OCI-LY7 (cell line): ENCODE results near the gene ASCC2. TPM values are rescaled to one million over a fixed set of nuclear protein-coding genes. Genes with fewer than 3 reads are reported as not detected.

ENCODE experiments used
- BruUV-seq: library from RNA; stranded (reverse); fragments of 400-500 nt; replicated peaks from 2 replicates; lab custom pipeline; 2021; lab: Mats Ljungman, UMichigan
- CTCF ChIA-PET: fragments of 300-600 bp; sonication (Branson Sonifier 250); formaldehyde crosslinking; loops from one replicate; lab custom pipeline; 2022; ENCODE audit warnings: antibody characterized with exemption; ENCODE audit not compliant: unreplicated experiment; lab: Charles Lee
- POLR2A ChIA-PET: fragments of 300-600 bp; sonication (Branson Sonifier 250); formaldehyde crosslinking; loops from one replicate; lab custom pipeline; 2022; ENCODE audit warnings: antibody characterized with exemption; lab: Charles Lee
- DNase-seq: peaks from one replicate; pipeline ENCODE4 v3.0.0-alpha.2; 2015; ENCODE audit warnings: low spot score
- H2AFZ ChIP-seq: fragments of 200-600 bp; sonication (generic), shearing (Covaris generic); 2 replicates; pipeline ENCODE4 v1.6.1; 2014; ENCODE audit warnings: mild to moderate bottlenecking, antibody characterized with exemption, low read length, moderate library complexity
- H3K27ac ChIP-seq: fragments of 200-600 bp; sonication (generic); 2 replicates; pipeline ENCODE4 v1.5.1; 2014; ENCODE audit warnings: mixed run types, low read depth, mild to moderate bottlenecking, moderate library complexity, low read length, inconsistent platforms; ENCODE audit not compliant: poor library complexity, severe bottlenecking
- H3K36me3 ChIP-seq: fragments of 200-600 bp; sonication (generic); 2 replicates; pipeline ENCODE4 v1.6.1; 2014; ENCODE audit warnings: mild to moderate bottlenecking, antibody characterized with exemption, low read length, moderate library complexity, mixed read lengths; ENCODE audit not compliant: insufficient read depth
- H3K4me1 ChIP-seq: fragments of 200-600 bp; sonication (generic); 2 replicates; pipeline ENCODE4 v1.5.1; 2014; ENCODE audit warnings: mild to moderate bottlenecking, low read length; ENCODE audit not compliant: insufficient read depth, poor library complexity, severe bottlenecking
- H3K4me2 ChIP-seq: fragments of 200-600 bp; sonication (generic); 2 replicates; pipeline ENCODE4 v1.6.1; 2014; ENCODE audit warnings: mild to moderate bottlenecking, low read length
- H3K4me3 ChIP-seq: fragments of 200-600 bp; sonication (generic); 2 replicates; pipeline ENCODE4 v1.5.1; 2014; ENCODE audit warnings: mild to moderate bottlenecking, low read depth, low read length; ENCODE audit not compliant: poor library complexity, severe bottlenecking
- H3K79me2 ChIP-seq: fragments of 200-600 bp; sonication (generic); 2 replicates; pipeline ENCODE4 v1.6.1; 2016; ENCODE audit warnings: low read depth, mild to moderate bottlenecking, low read length, moderate library complexity, mixed read lengths; ENCODE audit not compliant: insufficient read depth
- H3K9me2 ChIP-seq: fragments of 200-600 bp; sonication (generic); 2 replicates; pipeline ENCODE4 v1.6.1; 2016; ENCODE audit warnings: mild to moderate bottlenecking, low read length, mixed read lengths; ENCODE audit not compliant: insufficient read depth
- H3K9me3 ChIP-seq: fragments of 200-600 bp; sonication (generic); 2 replicates; pipeline ENCODE4 v1.6.1; 2014; ENCODE audit warnings: mild to moderate bottlenecking, mixed run types, low read length, mixed read lengths
- H4K20me1 ChIP-seq: fragments of 200-600 bp; sonication (generic); 2 replicates; pipeline ENCODE4 v1.6.1; 2014; ENCODE audit warnings: mild to moderate bottlenecking, antibody characterized with exemption, low read length, moderate library complexity, mixed read lengths; ENCODE audit not compliant: insufficient read depth
- EZH2phosphoT487 ChIP-seq: fragments of 200-600 bp; sonication (generic); IDR thresholded peaks from 2 replicates; pipeline ENCODE4 v1.6.1; 2018; ENCODE audit warnings: low read depth, borderline replicate concordance, mild to moderate bottlenecking, mixed run types, antibody characterized with exemption, low read length, moderate library complexity, mixed read lengths
- intact Hi-C: fragments of 100-400 bp; cut with micrococcal nuclease; formaldehyde crosslinking; loops from one replicate; pipeline ENCODE4 v1.10.0; 2022; ENCODE audit not compliant: unreplicated experiment
- total RNA-seq, 2 experiments: library from RNA; depleted of rRNA in 1 of 2; stranded (reverse); fragments of >200 nt in 1 of 2; shearing (Covaris generic) in 1 of 2; gene quantifications; 2 replicates each; pipeline ENCODE4 v1.2.3, GENCODE V29; 2014 to 2022
- TF ChIP-seq, protein P1 (sequence below): fragments of 200-600 bp; sonication (generic); conservative IDR thresholded peaks from 2 replicates; pipeline ENCODE4 v1.5.1; 2014; ENCODE audit warnings: mild to moderate bottlenecking, antibody characterized with exemption, low read length, moderate library complexity, mixed read lengths

Gene ASCC2
- total RNA-seq, 2 experiments from 2014 or later: 40.2 to 68.8 TPM

DNA sequence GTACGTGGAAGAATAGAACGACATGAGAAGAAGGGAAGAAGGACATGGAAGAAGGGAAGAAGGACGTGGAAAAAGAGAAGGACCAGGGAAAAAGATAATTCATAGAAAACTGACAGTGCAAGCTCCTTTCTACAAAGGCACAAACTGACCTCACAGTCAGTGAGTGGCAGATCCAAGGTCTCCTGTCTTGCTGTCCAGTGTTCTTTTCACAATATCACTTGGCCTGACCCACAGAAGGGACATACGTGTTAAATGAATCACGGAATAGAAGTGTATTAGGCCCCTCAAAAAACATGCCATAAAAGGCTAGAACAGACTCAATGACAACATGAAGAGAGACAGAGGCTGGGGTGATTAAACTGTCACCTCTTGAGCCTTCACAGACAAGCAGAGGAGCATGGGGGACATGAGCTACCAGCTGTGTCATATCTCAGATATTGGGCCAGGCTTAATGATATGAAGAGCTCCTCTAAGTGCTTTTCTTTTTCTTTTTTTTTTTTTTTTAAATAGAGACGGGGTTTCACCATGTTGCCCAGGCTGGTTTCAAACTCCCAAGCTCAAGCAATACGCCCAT is 4.6 kb downstream of the ASCC2 start:
- no peaks in the 10 kb centered on the region for H4K20me1 ChIP-seq
- no peak overlapping the region for H3K4me2 ChIP-seq
- H3K9me2 ChIP-seq: no peaks in the 10 kb centered on the region
- BruUV-seq: TSS peak; percentile 21
- ChIA-PET CTCF (no interaction called here), POLR2A (no interaction called here)
- H3K9me3 ChIP-seq: no peaks in the 10 kb centered on the region
- H3K27ac ChIP-seq: no peak overlapping the region
- TF ChIP-seq, protein P1, sequence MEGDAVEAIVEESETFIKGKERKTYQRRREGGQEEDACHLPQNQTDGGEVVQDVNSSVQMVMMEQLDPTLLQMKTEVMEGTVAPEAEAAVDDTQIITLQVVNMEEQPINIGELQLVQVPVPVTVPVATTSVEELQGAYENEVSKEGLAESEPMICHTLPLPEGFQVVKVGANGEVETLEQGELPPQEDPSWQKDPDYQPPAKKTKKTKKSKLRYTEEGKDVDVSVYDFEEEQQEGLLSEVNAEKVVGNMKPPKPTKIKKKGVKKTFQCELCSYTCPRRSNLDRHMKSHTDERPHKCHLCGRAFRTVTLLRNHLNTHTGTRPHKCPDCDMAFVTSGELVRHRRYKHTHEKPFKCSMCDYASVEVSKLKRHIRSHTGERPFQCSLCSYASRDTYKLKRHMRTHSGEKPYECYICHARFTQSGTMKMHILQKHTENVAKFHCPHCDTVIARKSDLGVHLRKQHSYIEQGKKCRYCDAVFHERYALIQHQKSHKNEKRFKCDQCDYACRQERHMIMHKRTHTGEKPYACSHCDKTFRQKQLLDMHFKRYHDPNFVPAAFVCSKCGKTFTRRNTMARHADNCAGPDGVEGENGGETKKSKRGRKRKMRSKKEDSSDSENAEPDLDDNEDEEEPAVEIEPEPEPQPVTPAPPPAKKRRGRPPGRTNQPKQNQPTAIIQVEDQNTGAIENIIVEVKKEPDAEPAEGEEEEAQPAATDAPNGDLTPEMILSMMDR: no peak
- TF ChIP-seq EZH2phosphoT487: no peak
- intact Hi-C loops: loop anchor here (10.0 kb wide), 1 partner anchor 171 kb away; no protein-coding TSS in a partner anchor
- peaks cover 15% of the 10 kb centered on the region for H3K4me1 ChIP-seq
- peaks cover 13% of the 10 kb centered on the region; the same call in 1 of the 2 replicates for H3K79me2 ChIP-seq
- peaks cover 34% of the 10 kb centered on the region; the same call in 1 of the 2 replicates for H3K36me3 ChIP-seq
- H2AFZ ChIP-seq: no peak overlapping the region
- H3K4me3 ChIP-seq: no peak overlapping the region
- no peak for DNase-seq

DNA sequence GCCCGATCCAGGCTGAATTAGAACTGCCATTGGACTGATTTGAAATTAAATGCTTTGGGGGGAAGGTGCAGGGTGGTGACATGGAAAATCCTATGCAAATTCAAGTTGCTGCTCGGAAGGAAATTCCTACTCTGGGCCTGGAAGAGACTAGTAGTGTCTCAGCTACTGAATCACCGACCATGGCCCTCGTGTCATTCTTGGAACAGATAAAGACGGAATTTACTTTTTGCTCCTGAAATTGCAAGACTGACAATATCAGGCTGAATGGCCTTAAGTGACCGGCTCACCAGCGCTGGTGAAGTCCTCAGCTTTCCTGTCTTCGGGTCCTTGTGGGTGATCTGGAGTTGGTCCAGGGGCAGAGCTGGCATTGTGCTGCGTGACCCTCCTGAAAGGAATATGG is 6.1 kb downstream of the ASCC2 start:
- BruUV-seq: no TSS peak

More for the DNA sequence above, 6.1 kb downstream of the ASCC2 start:
- no peak overlapping the region for H2AFZ ChIP-seq
- intact Hi-C loops: loop anchor here (10.0 kb wide), 1 partner anchor 173 kb away; no protein-coding TSS in a partner anchor
- H3K27ac ChIP-seq: no peak overlapping the region
- no peaks in the 10 kb centered on the region for H3K9me2 ChIP-seq
- no peaks in the 10 kb centered on the region for H4K20me1 ChIP-seq
- no peak for TF ChIP-seq EZH2phosphoT487
- TF ChIP-seq, protein P1: no peak
- CTCF ChIA-PET: no interaction called here
- H3K4me3 ChIP-seq: no peak overlapping the region
- peaks cover 4% of the 10 kb centered on the region; the same call in 1 of the 2 replicates for H3K79me2 ChIP-seq
- POLR2A ChIA-PET: interaction anchor here (0.7 kb wide), 1 partner anchor 50 kb away, joined by 3 read pairs; no protein-coding TSS in a partner anchor
- DNase-seq: no peak
- H3K4me2 ChIP-seq: no peak overlapping the region
- peaks cover 38% of the 10 kb centered on the region; the same call in 1 of the 2 replicates for H3K36me3 ChIP-seq
- H3K4me1 ChIP-seq: peaks cover 8% of the 10 kb centered on the region
- no peaks in the 10 kb centered on the region for H3K9me3 ChIP-seq
